HUDEP-2 (cell line): ENCODE results near the gene RNF222.
"Not testable (repeated sequence)": the region's sequence is repeated elsewhere in the genome, so short reads cannot be mapped to it uniquely, and the experiment has no call there.

Experiments
- DNase-seq, 76 experiments: peaks; one replicate each; lab custom pipeline; 2025; ENCODE audit not compliant: unreplicated experiment in 76 of 76; lab: John Stamatoyannopoulos, UW

Gene RNF222

GRCh38 chr17:8350339-8350738 lies 47.3 kb downstream of the RNF222 start:
- DNase-seq = no peak

GRCh38 chr17:8347001-8347400 lies 50.6 kb downstream of the RNF222 start:
- DNase-seq = not testable (repeated sequence)

- DNase-seq = no peak
These were observed 51.5 kb downstream of the RNF222 start for GRCh38 chr17:8345951-8346665.

GRCh38 chr17:8345052-8345690 lies 52.5 kb downstream of the RNF222 start:
- DNase-seq = no peak

DNA sequence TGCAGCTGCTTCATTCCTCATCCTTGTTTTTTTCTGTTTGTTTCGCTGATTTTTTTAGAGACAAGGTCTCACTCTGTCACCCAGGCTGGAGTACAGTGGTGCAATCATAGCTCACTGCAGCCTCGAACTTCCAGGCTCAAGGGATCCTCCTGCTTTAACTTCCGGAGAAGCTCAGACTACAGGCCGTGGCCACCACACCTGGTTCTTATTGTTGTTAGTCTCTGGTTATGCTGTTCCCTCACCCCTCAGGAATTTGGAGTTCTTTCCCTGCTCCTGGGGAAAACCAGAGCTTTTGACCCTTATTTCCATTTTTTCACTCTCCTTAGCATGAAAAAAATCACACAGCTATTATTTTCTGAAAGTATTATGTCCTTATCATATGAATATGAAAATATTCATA lies 56.2 kb downstream of the RNF222 start:
- no peak for DNase-seq
